ENCODE data around the gene NDFIP2. TPM values are rescaled to one million over a fixed set of nuclear protein-coding genes. Genes with fewer than 3 reads are reported as not detected.

Gene NDFIP2
- polyA plus RNA-seq, 1 of the 3 experiments (the other 2 are of a cell fraction): 21.4 TPM

- CTCF ChIA-PET: interaction anchor here (0.7 to 1.0 kb wide), 2 partner anchors 8 to 45 kb away, joined by 3 read pairs; no protein-coding TSS in a partner anchor
- Histone ChIP-seq H3F3A (replicated peaks; ENCODE audit: insufficient read depth) (no peaks in the 10 kb centered on the region), H3K79me2 (ENCODE audit: insufficient read depth) (no peaks in the 10 kb centered on the region), H3K9me3 (no peaks in the 10 kb centered on the region), H3K27ac (ENCODE audit: low read depth in 2 of 2, low read length in 1 of 2) (no peak overlapping the region), H3K36me3 (replicated peaks in 1 of 2; ENCODE audit: control insufficient read depth in 1 of 2, insufficient read depth in 2 of 2, low read length in 1 of 2) (no peaks in the 10 kb centered on the region), H3K9me2 (no peaks in the 10 kb centered on the region), H2AFZ (ENCODE audit: low read depth) (no peak overlapping the region), H3K4me1 (ENCODE audit: control insufficient read depth in 1 of 2, insufficient read depth in 2 of 2, low read depth in 1 of 2, low read length in 1 of 2) (no peaks in the 10 kb centered on the region), H3K4me2 (no peak overlapping the region), H3K9ac (no peak overlapping the region), H3K27me3 (ENCODE audit: insufficient read depth) (no peaks in the 10 kb centered on the region), H3K4me3 (ENCODE audit: low read depth in 2 of 2, low read length in 1 of 2) (no peak overlapping the region), H4K20me1 (ENCODE audit: insufficient read depth) (no peaks in the 10 kb centered on the region)
- DNase-seq: no peak
- POLR2A ChIA-PET: no interaction called here
- TF ChIP-seq PBX3 (IDR thresholded peaks at IDR 0.05): no peak
- no peak for TF ChIP-seq SMC3 (IDR thresholded peaks at IDR 0.05; ENCODE audit: low read depth, low read length)
- no peak for TF ChIP-seq RCOR1 (IDR thresholded peaks at IDR 0.05; ENCODE audit: low read length)
- no peak for TF ChIP-seq EP300 (IDR thresholded peaks at IDR 0.05; ENCODE audit: borderline replicate concordance in 1 of 2, low read depth in 1 of 2, low read length in 1 of 2)
- no peak for TF ChIP-seq USF2 (IDR thresholded peaks at IDR 0.05; ENCODE audit: borderline replicate concordance, low read depth, low read length)
- TF ChIP-seq CTCF (IDR thresholded peaks at IDR 0.05): no peak
- TF ChIP-seq FOXJ3 (CRISPR knock-in tag; IDR thresholded peaks at IDR 0.05): no peak
- TF ChIP-seq POLR2AphosphoS5 (IDR thresholded peaks at IDR 0.05; ENCODE audit: low read depth, low read length): no peak
- no peak for TF ChIP-seq FOSL2 (IDR thresholded peaks at IDR 0.05; ENCODE audit: borderline replicate concordance, low read depth)
- no peak for TF ChIP-seq SIN3A (IDR thresholded peaks at IDR 0.05; ENCODE audit: borderline replicate concordance, low read depth, low read length)
- TF ChIP-seq GABPA (IDR thresholded peaks at IDR 0.05; ENCODE audit: low read depth): no peak
- no peak for TF ChIP-seq TCF12 (IDR thresholded peaks at IDR 0.05)
- no peak for TF ChIP-seq REST (IDR thresholded peaks at IDR 0.05; ENCODE audit: low read depth, low read length)
- no peak for TF ChIP-seq RFX5 (IDR thresholded peaks at IDR 0.05; ENCODE audit: low read length)
- TF ChIP-seq YY1 (IDR thresholded peaks at IDR 0.05; ENCODE audit: low read depth): no peak
- TF ChIP-seq TEAD4 (IDR thresholded peaks at IDR 0.05; ENCODE audit: borderline replicate concordance, insufficient read depth): no peak
- no peak for TF ChIP-seq CHD2 (IDR thresholded peaks at IDR 0.05; ENCODE audit: low read length, partially characterized antibody)
- TF ChIP-seq JUND (IDR thresholded peaks at IDR 0.05): no peak
- no peak for TF ChIP-seq EZH2phosphoT487 (IDR thresholded peaks at IDR 0.05; ENCODE audit: borderline replicate concordance, low read depth)
- 92% methylated on average over 3 of the region's 3 CpGs for WGBS (ENCODE audit: low lambda C conversion rate)
Observed at GRCh38 chr13:79469608-79470007, 11.3 kb upstream of the NDFIP2 start.
